NK-92 (cell line): ENCODE data around the gene CYB5RL.
A peak's percentile ranks its signal among the peaks of the same experiment; 100 is the strongest.
"Not testable (repeated sequence)": the region's sequence is repeated elsewhere in the genome, so short reads cannot be mapped to it uniquely, and the experiment has no call there.

Source experiments
- DNase-seq: peaks from one replicate; lab custom pipeline; 2025; ENCODE audit not compliant: unreplicated experiment; lab: John Stamatoyannopoulos, UW

CYB5RL gene, protein sequence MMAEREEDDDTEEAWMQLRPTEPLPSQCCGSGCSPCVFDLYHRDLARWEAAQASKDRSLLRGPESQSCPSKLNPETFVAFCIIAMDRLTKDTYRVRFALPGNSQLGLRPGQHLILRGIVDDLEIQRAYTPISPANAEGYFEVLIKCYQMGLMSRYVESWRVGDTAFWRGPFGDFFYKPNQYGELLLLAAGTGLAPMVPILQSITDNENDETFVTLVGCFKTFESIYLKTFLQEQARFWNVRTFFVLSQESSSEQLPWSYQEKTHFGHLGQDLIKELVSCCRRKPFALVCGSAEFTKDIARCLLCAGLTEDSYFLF

GRCh38 chr1:54199765-54200518, at the start of gene CYB5RL, which contains the start of gene MRPL37:
Gene CYB5RL (minus strand): TSS chr1:54200030. CDS start chr1:54195616, 4,414 bp downstream.
Gene MRPL37 (plus strand): TSS chr1:54200167. CDS start chr1:54200244, 77 bp downstream.
- DNase-seq, result peak; percentile 18

- DNase-seq, result no peak
These were observed 49.1 kb upstream of the CYB5RL start for GRCh38 chr1:54248966-54249365.

GRCh38 chr1:54247863-54248515, 48.2 kb upstream of the CYB5RL start:
- DNase-seq, result no peak

DNA sequence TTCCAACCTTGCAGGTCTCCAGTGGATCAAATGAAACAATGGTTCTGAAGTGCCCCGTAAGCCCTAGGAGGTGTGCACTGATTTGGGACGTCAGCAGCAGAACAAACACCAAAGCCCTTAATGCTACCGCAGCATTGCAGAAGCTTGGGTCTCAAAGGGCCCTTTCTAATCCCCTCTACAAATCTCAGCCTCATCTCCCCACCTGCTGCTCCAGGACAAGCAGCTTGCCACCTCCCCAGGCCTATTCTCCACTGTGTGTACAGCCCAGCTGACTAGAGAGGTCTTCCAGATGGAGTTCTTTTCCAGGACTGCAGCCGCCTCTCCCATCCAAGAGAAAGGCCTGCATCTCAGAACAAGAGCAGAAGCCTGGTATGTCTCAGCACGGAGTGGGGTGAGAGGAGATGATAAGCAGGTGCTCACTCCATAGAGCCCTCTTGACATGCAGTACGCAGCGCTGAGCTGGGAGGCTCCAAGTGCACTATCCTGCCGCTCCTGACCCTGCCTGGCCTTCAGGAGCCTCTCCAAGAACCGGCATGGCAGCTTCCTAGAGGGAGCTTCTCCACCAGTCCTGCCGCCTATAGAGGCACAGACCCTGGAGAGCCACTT, 46.4 kb upstream of the CYB5RL start:
- no peak for DNase-seq

DNA sequence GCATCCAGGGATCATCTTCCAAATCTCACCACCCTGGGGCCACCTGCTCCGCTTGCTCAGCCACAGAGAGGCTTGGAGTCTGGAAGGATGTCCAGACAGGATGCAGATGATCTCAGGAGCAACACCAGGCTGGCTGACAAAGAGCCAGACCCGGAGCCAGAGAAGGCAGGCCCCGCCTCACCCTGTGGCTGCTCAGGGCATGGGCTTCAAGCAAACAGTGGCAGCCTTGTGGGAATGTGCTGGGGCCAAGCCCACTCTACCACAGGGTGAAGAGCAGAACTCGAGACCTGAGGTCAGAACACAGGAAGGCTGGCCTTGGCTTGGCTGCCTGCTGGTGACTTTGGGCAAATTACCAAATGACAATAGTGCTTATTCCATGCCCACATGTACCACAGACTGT, 45.7 kb upstream of the CYB5RL start:
- DNase-seq, result no peak

DNA sequence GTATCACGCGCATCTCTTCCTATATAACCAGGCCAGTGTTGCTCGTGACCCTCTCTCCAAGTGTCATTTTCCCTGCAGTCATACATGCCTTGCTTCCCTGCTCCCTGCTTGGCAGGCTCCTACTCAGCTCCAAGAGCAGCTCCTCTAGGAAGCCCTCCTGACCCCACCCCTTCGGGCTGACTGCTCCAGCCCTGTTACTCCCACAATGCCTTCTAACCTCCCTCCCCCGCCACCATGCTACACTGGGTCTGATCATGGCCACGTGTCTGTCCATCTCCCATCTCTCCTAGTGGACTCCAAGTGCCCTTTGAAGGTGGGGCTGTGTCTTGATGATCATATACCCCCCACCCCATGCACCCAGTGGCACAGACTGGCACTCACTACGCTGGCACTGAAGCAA, 44.8 kb upstream of the CYB5RL start:
- no peak for DNase-seq

DNA sequence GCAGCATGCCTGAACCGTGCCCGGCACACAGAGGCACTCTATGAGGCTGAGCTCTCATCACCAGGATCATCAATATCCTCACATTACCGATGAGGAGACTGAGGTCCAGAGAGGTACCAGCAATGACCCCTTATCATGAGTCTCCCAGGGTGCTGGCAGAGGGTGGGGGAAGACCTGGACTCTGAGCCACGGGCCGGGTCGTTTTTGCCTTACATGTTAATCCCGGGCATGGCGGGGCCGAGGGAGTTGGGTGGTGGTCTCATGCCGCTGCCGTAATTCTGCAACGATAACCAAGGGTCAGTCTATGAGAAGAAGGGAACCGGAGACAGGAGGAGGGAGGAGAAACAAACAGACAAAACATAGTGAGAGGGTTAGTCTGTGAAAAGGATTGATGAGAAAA, 43.2 kb upstream of the CYB5RL start:
- DNase-seq, result no peak

GRCh38 chr1:54241364-54241763, 41.5 kb upstream of the CYB5RL start:
- DNase-seq, result no peak

- no peak for DNase-seq
These were observed 41.0 kb upstream of the CYB5RL start for GRCh38 chr1:54240741-54241335.

DNA sequence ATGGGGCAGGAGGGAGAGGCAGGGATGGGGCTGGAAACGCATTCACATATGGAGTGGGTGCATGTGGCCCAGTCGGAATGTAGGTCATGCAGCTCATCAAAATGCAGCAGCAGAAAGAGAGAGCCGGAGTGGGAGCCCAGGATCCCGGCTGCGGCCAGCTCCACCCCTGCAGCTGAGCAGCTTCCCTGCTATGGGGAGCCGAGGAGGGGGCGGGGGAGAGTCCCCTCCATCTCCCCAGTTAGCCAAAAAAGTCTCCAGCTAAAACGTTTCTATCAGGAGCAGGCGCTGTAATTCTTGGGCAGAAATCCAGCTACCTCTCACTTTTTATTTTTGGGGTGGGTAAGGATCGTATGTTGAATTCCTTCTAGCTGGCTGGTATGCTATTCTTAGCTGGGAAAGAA, 39.8 kb upstream of the CYB5RL start:
- DNase-seq, result no peak

GRCh38 chr1:54239035-54239383, 39.2 kb upstream of the CYB5RL start:
- no peak for DNase-seq

DNA sequence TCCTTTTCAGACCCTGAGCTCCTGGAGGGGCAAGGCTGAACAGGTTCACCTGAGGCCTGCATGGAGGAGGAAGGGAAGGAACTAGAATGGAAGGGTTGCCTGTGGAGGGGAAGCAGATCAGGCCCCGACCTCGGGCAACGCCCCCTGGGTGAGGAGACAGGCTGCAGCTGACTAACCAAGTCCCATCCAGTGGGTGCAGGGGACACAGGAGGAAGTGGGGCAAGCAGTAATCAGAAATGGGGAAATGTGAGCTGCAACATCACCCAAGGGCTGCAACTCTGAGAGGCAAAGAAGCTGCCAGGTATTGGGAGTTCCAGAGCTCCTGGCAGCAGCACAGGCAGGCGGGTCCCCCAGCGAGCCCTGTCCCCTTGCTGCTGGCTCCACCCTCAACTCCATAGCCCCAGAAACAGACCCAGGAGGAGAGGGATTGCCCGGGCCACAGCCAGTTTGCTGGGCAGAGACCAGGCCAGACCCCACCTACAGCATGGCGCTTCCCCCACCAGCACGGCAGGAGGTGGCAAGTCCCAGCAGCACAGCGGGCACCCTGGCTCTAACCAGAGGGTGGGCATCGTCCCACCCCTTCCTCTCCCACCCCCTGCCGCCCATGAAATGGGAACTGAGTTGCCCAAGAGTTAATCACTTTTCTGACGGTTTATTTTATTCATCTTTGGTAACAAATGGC, 38.7 kb upstream of the CYB5RL start:
- DNase-seq, result no peak

- DNase-seq, result no peak
These were observed 37.8 kb upstream of the CYB5RL start for GRCh38 chr1:54237586-54237985.

DNA sequence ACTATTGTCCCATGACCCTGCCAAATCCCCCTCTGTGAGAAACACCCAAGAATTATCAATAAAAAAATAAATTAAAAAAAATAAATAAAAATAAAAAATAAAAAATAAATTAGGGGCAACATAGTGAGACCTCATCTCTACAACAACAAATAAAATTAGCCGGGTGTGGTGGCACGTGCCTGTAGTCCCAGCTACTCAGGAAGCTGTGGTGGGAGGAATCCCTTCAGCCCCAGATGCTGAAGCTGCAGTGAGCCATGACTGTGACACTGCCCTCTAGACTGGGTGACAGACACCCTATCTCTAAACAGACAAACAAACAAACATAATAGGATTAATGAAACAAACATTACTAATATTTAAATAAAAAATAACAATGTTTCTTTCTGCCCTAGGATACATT, 34.5 kb upstream of the CYB5RL start:
- no peak for DNase-seq

GRCh38 chr1:54233196-54233595, 33.4 kb upstream of the CYB5RL start:
- not testable (repeated sequence) for DNase-seq

- no peak for DNase-seq
These were observed 30.9 kb upstream of the CYB5RL start for GRCh38 chr1:54230507-54231339.

DNA sequence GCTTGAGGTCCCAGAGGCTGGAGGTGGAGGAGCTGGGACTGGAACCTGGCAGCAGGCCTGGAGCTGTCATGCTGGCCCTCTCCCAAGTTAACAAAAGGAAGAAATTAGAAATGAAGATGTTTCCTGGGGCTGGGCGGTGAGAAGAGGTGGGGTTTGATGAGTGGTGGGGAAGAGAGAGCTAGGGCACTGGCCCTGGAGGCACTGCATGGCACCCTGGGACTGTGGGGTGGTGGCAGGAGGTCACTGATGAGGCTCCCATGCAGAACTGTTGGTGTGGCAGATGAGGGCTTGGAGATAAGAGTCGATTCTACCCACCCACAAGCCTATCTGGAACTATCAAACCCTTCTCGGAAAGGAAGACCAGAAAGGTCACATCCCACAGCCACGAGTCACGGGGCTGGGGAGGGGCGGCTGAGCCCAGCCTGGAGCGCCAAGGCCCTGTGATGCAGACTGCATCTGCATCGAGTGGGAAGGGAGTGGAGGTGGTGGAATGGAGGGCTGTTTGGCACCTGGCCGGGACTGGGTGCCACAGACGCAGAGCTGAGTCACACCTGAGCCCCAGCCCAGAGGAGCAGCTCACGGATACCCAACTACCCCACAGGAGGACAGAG, 29.6 kb upstream of the CYB5RL start:
- DNase-seq, result no peak

GRCh38 chr1:54228638-54229079, 28.8 kb upstream of the CYB5RL start:
- no peak for DNase-seq

DNA sequence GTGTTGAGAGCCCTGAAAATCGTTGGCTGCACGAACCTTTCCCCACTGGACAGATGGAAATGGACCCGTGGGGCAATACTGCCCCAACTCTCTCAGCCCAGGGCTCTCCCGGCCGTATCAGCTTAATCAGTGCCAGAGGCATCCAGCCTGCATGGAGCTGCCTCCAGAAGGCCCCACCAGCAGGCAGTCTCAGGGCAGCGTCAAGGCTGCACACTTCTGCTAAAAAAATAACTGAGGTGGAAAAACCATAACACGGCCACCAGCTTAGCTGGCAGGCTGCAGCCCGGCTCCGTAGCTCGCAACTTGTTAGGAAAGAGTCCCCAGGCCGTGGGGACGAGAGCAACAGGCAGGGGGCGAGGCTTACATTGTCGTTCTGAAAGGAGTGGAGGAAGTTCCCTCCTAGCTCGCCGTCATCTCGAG, 28.1 kb upstream of the CYB5RL start:
- no peak for DNase-seq
